NB4 (cell line): ENCODE results near the gene KDM4B.

ENCODE experiments used
- POLR2A ChIP-seq: IDR thresholded peaks from 2 replicates; pipeline ENCODE4 v1.6.1; 2011; ENCODE audit warnings: mild to moderate bottlenecking; ENCODE audit not compliant: insufficient read length; ENCODE audit errors: extremely low read depth
- TF ChIP-seq, protein P1 (sequence below): IDR thresholded peaks from one replicate; pipeline ENCODE4 v1.5.1; 2012; ENCODE audit warnings: low read depth, low read length
- TF ChIP-seq, protein P2 (sequence below): IDR thresholded peaks from 2 replicates; pipeline ENCODE4 v1.6.1; 2011; ENCODE audit warnings: low read depth, low read length

DNA sequence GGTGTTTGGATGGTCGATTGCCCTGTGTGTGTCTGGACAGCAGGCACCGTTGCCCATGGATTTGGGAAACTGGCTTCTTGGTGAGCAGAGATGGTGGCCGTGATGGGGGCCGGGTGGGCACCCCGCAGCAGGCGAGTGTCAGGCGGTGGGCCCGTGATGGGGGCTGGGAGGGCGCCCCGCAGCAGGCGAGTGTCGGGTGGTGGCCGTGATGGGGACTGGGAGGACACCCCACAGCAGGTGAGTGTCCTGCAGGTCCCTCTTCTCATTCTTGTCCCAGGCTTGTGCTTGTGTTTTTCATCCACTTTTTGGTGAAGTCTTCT lies 86.5 kb downstream of the KDM4B start:
- no peak for TF ChIP-seq POLR2A
- TF ChIP-seq, protein P1, sequence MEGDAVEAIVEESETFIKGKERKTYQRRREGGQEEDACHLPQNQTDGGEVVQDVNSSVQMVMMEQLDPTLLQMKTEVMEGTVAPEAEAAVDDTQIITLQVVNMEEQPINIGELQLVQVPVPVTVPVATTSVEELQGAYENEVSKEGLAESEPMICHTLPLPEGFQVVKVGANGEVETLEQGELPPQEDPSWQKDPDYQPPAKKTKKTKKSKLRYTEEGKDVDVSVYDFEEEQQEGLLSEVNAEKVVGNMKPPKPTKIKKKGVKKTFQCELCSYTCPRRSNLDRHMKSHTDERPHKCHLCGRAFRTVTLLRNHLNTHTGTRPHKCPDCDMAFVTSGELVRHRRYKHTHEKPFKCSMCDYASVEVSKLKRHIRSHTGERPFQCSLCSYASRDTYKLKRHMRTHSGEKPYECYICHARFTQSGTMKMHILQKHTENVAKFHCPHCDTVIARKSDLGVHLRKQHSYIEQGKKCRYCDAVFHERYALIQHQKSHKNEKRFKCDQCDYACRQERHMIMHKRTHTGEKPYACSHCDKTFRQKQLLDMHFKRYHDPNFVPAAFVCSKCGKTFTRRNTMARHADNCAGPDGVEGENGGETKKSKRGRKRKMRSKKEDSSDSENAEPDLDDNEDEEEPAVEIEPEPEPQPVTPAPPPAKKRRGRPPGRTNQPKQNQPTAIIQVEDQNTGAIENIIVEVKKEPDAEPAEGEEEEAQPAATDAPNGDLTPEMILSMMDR = no peak
- TF ChIP-seq, protein P2, sequence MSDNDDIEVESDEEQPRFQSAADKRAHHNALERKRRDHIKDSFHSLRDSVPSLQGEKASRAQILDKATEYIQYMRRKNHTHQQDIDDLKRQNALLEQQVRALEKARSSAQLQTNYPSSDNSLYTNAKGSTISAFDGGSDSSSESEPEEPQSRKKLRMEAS = no peak
